Measurements from ENCODE around the gene CDCA4.
"Not testable (repeated sequence)": the region's sequence is repeated elsewhere in the genome, so short reads cannot be mapped to it uniquely, and the experiment has no call there.

Gene CDCA4

DNA sequence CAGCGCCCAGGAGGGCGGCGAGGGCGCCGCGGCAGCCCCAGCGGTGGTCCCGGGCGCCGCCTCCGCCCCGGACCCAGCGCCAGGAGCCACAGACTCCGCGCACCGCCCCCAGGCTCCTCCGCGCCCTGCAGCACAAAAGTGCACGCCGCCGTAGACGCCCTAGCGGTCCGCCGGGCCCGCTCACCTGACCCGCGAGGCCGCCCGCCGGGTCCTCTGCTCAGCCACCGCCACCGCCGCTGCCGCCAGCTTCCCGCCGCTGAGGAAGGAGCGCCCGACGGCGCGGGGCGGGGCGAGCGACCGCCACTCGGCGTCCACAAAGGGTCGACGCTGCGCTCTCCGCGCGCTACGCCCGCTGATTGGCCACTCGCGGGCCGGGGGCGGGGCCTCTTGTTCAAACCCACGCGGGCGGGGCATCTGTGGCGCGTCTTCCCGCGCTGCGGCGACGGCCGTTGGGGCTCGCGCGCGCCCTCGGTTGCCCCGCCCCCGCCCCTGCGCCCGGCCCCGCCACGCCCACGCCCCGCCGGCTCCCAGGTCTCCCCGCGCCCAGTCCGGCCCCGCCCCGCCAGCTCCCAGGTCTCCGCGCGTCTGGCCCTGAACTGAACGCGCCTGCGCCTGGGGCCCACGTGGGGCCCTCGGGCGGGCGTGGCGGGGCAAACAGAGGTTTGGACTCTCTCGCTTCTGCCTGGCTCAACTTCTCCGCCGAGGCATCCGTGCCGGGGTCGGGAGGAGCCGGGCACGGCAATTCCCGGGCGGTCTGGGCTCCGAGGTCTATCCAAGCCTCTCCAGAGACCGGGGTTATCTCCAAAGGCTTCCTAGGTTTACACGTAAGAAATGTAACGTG, at the start of gene CDCA4:
Gene CDCA4 (minus strand): TSS at position 269 of the 841 bp plus-strand sequence. CDS start 9,154 bp downstream, outside the sequence.
- peak within 1 kb of the TSS; percentile 76 for H3K4me3 ChIP-seq (ENCODE audit: low read depth, low read length)
- peak; percentile 77 for DNase-seq (ENCODE audit: low read depth)

DNA sequence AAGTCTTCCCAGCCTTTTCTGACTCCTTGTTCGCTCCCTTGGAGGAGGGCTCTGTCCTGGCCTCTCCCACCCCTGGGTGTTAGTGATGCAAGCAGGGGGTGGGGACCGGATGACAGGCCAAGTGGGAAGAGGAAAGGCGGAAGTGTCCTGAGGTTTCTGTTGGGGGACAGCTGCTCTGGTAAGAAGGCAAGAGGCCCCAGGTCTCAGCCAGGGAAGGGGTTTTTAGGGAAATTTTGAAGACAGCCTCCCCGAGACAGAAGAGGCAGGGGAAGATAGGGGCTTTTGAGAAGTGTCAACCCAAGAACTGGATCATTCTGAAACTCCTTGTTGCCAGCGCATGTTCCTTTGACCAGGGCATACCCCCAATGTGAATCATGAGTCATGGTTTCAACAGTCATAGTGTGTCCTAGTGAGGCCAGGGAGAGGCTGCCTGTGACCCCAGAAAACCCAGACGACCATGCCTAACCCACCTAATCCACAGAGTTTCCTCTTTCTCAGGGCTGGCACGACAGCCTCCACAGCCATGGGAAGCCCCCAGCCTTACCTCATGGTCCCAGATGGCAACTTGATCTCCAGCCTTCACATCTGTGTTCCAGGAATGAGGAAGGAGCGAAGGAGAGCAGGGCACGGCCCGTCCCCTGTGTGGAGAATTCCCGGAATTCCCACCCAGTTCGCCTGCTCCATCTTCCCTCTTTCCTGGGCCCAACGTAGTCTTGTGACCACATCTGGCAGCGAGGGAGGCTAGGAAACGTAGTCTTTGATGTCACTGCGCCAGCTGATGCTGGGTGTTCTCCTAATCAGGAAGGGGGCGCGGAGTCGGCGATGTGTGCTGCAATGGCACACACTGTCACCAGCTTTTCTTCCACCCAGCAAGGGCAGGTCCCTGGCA, 49.2 kb upstream of the CDCA4 start:
- H3K4me3 ChIP-seq (ENCODE audit: low read depth, low read length), result no peak overlapping the region
- no peak for DNase-seq (ENCODE audit: low read depth)

DNA sequence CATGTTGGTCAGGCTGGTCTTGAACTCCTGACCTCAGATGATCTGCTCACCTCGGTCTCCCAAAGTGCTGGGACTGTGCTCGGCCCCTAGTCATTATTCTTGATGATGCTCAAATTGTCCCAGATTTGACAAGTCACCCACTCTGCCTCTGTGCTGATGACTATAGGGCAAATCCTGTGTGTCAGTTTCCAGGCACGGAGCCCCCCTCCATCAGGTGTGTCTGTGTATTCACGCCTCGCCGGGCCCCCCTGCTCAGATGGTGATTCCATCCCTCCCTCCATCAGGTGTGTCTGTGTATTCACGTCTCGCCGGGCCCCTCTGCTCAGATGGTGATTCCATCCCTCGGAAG, 48.6 kb upstream of the CDCA4 start:
- no peak overlapping the region for H3K4me3 ChIP-seq (ENCODE audit: low read depth, low read length)
- no peak for DNase-seq (ENCODE audit: low read depth)

DNA sequence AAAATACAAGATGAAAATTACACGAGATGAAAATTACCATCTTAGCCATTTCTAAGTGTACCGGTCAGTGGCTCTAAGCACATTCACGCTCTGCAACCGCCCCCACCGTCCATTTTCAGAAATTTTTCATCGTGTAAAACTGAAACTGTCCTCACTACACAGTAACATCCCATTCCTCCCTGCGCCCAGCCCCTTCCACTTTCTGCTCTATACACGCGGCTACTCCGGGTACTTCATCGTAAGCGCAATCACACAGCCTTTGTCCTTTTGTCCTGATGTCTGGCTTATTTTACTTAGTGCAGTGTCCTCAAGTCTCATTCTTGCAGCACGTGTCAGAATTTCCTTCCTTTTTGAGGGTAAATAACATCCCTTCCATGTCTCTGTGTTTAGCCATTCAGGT, 47.9 kb upstream of the CDCA4 start:
- no peak for DNase-seq (ENCODE audit: low read depth)
- no peak overlapping the region for H3K4me3 ChIP-seq (ENCODE audit: low read depth, low read length)

DNA sequence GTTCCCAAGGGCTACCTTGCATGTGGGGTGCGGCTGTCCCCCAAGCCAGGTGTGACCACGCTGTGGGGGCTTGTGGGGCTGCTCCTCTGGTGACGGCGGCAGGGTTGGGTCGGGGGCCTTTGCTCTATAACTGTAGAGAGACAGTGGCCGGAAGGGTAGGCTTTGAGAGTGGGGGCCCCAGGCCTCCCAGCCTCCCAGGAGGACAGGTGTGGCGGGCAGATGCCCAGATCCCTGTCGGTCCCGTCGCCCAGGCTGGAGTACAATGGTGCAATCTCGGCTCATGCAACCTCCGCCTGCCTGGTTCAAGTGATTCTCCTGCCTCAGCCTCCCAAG, 47.1 kb upstream of the CDCA4 start:
- DNase-seq (ENCODE audit: low read depth), result no peak
- H3K4me3 ChIP-seq (ENCODE audit: low read depth, low read length), result no peak overlapping the region

DNA sequence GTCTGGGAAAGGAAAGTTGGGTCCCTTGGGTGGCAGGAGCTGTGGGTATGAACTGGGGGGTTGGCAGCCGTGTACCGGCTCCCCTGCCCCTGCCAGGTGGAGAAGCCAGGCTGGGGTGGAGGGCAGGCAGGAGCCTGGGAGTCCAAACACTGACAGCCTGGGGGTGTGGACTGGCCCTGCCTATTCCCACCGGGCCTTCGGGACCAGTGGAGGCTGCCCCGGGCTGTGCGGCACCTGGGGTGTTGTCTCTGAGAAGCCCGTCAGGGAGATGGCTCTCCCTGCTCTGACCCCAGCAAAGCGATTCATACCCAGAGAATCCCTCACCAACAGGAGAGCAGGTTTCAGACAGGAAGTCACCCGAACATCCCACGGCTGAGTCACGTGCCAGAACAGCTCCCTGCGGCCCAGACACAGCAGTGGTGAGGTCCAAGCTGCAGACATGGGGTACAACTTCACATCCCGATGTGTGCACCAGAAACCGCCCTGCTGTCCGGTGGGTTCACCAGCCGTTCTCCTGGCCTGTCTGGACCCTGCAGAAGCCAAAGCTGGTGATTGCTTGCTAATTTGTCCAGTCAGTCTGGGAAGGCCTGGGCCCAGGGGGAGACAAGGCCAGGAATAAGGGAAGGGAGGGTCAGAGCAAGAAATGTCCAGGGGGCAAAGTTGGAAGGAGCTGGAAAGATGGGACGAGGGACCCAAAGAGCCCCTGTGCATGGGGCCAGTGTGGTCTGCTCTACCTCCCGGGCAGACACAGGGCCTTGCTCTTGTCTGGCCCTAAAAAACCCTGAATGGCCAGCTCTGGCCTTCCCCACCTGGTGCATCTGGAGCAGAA, 46.5 kb upstream of the CDCA4 start:
- no peak for DNase-seq (ENCODE audit: low read depth)

DNA sequence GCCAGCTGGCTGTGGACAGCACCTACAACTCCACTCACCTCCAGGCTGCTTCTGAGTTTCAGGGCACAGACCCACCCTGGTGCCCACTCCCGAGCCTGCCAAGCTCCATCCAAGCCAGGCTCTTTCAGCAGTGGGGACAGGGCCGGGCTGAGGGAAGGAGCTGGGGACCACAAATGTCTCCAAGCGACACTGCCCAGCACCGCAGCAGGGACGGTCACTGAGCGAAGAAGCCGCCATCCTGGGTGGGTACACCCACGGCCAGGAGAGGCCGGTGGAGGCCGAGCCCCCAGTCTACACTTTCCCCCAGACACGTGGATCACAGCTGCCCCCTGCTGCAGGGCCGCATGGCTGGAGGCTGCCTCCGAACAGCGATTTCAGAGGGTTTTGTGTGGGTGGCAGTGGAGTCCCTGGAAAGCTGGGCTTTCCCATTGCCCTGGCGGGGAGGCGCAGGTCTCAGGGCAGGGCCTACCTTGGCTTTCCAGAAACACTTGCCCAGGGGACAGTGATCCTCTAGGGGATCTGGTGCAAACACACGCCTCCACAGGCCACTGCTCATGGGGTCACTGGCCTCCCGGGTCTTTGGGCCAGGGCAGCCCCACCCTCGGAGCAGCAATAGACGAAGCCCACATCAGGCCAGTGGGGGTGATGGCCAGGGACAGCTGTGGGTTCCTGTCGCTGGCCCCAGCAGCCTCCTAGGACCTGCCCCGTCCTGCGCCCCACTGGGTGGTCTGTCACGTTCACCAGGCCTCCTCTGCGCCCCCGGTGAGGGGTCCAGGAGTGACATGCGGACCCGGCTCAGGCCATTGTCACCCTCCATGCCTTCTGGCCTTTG, 45.6 kb upstream of the CDCA4 start:
- no peak overlapping the region for H3K4me3 ChIP-seq (ENCODE audit: low read depth, low read length)
- DNase-seq (ENCODE audit: low read depth), result no peak

More for the DNA sequence above, 46.5 kb upstream of the CDCA4 start:
- no peak overlapping the region for H3K4me3 ChIP-seq (ENCODE audit: low read depth, low read length)

DNA sequence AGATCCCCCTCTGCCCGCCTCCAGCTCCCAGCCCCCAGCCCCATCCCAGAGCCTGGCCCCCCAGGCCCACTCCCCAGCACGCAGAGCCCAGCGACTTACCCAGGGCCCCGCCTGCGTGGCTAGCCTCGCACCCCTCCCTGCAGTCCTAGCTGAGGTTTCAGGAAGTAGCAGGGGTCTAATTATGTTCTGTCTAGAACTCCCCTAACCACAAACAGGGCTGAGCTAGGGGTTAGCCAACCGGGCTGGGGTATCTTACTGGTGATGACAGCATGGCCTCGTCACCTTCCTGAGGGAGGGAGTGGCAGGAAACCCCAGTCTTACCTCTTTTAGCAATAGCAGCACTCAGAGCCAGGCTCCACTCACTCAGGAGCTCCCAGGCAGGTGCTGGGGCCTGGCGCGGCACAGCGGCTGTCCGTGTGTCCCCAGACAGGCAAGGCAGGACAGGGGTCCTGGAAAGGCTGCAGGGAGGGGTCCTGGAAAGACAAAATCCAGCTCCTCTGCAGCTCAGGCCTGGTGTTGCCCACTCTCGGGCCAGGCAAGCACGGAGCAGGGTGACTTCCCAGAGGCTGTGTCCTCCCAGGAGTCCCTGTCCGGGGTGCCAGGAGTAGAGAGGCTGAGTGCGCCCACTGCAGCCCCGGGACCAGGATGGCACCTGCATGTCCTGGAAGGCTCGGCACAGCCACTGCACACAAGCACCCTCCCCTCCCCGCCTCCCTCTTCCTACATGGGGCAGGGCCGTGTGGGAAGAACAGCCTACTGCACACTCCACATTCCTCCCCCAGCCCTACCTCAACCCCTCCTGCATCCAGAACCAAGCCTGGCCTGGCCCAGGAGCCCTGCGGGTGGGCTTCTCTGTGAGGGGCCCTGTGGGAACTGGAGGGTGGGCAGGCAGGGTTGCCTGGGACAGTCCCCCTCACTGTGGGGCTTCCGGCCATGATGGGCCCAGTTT, 44.7 kb upstream of the CDCA4 start, which contains the start of gene GPR132:
Gene GPR132 (minus strand): TSS at position 151 of the 949 bp plus-strand sequence. CDS start 10,010 bp downstream, outside the sequence.
- H3K4me3 ChIP-seq (ENCODE audit: low read depth, low read length), result no peak within 1 kb of the TSS
- no peak for DNase-seq (ENCODE audit: low read depth)

DNA sequence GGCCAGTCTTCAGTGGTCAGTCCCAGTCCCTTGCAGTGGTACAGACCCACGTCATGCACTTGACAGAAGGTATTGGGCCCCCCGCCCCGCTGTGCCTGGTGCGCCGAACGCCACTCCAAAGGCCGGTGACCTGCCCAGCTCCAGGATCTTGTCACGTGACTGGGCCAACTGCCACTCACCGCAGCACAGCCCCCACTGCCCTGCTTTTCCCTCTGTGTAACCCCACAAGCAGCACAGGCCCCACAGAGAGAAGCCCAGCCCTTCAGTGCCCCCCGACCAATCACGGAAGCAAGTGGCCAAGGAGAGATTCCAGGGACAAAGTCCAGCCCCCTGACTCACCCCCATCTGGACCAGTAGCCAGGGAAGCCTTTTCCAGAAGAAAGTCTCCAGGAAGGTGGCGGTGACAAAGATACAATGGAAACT, 43.8 kb upstream of the CDCA4 start:
- no peak for DNase-seq (ENCODE audit: low read depth)
- H3K4me3 ChIP-seq (ENCODE audit: low read depth, low read length), result no peak overlapping the region

DNA sequence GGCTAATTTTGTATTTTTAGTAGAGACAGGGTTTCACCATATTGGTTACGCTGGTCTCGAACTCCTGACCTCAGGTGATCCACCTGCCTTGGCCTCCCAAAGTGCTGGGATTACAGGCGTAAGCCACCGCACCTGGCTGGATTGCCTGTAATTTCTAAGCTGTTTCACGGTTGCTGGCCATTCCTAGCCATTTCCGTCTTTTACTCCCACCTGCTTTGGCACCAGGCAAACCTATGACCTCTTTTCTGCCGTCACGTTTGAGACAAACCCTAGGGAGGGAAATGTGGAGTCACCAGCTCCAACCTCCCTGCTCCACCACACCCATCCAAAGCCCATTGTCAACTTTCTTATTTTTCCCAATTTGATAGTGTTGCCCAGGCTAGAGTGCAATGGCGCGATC, 43.1 kb upstream of the CDCA4 start:
- no peak for DNase-seq (ENCODE audit: low read depth)
- H3K4me3 ChIP-seq (ENCODE audit: low read depth, low read length), result no peak overlapping the region

DNA sequence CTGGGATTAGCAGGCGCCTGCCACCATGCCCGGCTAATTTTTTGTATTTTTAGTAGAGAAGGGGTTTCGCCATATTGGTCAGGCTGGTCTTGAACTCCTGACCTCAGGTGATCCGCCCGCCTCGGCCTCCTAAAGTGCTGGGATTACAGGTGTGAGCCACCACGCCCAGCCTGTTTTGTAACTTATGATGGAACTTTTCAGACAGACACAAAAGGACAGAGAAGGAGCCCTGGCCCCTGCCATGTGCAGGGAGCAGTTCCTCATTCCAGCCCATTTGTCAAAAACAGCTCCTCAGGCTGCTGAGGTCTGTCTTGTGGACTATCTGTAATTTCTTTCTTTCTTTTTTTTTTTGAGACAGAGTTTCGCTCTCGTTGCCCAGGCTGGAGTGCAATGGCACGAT, 42.6 kb upstream of the CDCA4 start:
- not testable (repeated sequence) for H3K4me3 ChIP-seq (ENCODE audit: low read depth, low read length); DNase-seq (ENCODE audit: low read depth)

DNA sequence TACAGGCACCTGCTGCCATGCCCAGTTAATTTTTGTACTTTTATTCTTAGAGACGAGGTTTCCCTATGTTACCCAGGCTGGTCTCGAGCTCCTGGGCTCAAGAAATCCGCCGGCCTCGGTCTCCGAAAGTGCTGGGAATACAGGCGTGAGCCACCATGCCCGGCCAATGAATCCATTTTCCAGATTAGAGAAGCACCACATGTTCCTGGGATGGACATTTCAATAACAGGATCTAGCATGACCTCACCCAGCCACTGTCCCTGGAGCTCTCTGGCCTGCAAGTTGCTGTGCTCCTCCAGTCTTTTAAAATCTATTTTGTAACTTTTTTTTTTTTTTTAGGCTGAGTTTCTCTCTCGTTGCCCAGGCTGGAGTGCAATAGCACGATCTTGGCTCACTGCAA, 42.2 kb upstream of the CDCA4 start:
- DNase-seq (ENCODE audit: low read depth), result no peak
- no peak overlapping the region for H3K4me3 ChIP-seq (ENCODE audit: low read depth, low read length)

DNA sequence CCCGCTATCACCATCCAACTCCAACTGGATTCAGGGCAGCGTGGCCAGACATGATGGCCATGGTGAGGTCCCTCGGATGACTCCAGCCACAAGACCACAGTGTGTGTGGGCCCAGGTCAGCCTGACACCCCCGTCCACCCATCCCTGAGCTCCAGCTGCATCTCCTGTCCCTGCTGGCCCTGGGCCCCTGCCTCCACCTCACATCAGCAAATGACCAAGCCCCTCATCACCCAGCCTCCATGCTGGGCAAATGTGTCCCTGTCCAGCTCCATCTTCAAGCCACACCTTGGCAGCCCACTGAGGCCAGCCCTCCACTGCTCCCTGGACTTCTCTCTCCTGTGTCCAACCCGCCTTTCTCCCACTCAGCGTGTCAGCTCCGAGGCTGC, 41.2 kb upstream of the CDCA4 start:
- DNase-seq (ENCODE audit: low read depth), result no peak
- H3K4me3 ChIP-seq (ENCODE audit: low read depth, low read length), result no peak overlapping the region

DNA sequence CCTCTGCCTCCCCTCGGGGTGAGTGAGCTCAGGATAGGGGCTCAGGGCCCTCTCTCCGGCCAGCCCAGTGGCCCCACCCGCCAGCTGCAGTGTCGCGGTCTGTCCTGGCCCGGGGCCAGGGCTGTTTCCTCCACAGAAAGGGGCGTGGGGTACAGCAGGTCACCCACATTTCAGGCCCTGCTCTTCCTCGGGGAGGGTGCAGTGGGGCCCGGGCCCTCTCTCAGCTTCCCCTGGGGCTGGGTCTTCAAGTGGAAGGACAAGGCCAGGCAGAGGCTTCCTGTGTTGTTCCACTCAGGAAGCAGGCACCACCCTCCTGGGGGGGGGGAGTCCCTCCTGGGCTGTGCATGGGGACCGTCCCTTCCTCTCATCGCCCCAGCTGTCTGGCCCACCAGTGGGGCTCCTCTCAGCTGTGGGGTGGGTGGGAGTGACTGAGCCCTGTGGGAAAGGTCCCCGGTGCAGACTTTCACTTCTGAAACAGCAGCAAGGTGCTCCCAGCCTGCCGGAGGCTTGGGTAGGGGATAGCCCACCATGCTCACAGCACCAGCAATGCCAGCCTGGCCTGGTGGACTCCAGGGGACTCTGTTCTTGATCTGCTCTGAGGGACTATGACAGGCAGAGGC, 40.7 kb upstream of the CDCA4 start:
- no peak overlapping the region for H3K4me3 ChIP-seq (ENCODE audit: low read depth, low read length)
- no peak for DNase-seq (ENCODE audit: low read depth)

DNA sequence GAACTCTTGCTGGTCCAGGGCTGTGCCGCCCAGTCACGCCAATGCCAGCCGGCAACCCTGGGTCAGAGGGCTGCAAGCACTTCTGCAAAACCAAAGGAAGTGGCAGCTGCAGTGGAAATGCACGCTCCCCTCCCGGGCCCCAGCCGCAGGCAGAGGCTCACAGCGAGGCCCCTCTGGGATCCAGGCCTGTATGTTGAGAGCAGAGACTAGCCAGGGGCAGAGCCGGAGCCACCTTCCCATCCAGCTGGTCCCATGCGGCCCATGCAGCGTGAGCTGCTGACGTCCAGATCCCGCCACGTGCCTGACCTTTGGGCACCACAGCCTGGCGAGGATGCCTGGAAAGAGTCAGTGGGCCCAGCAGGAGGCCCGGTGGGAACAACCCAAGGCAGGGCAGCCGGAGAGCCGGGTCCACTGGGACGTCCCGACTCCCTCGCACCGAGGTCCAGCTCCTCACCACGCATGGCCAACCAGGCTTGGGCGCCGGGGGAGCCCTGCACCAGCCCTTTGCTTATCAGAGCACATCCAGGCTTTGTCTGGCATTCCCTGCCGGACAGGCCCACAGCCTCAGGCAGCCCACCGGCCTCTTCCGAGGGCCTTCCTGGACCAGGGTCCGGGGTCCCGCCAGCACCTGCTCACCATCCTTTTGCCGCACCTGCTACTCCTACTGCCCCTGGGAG, 40.0 kb upstream of the CDCA4 start:
- H3K4me3 ChIP-seq (ENCODE audit: low read depth, low read length), result no peak overlapping the region
- no peak for DNase-seq (ENCODE audit: low read depth)

DNA sequence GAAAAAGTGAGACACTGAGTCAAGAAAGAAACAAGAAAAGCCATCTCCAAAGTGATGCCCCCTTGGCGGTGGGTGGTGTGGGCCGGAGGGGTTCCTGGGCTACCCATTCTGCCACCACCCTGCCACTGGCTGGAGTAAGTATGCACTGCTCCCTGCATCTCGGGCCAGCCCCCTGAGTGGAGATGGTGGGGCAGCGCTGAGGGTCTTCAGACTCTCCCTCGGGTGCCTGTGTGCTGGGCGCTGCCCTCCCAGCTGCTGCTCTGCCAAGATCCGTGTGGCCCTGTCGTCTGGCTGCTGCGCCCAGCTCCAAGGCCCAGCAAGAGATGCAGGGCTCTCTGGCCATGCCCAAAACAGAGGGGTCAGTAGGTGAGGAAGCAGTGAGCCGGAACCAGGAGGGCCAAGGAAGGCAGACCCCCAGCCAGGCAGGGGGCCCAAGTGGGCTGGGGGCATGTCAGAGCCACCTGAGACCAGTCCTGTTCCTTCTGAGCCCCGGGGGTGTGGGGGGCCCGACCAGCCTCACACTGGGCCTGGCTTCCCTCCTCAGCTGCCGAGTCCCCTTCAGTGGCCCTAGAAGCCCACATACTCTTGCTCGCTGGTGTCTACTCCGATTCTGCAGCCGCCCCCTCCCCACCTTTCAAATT, 39.2 kb upstream of the CDCA4 start:
- no peak overlapping the region for H3K4me3 ChIP-seq (ENCODE audit: low read depth, low read length)
- no peak for DNase-seq (ENCODE audit: low read depth)
